ENCODE measurements around the gene MGAT4B.

The MGAT4B gene

DNA sequence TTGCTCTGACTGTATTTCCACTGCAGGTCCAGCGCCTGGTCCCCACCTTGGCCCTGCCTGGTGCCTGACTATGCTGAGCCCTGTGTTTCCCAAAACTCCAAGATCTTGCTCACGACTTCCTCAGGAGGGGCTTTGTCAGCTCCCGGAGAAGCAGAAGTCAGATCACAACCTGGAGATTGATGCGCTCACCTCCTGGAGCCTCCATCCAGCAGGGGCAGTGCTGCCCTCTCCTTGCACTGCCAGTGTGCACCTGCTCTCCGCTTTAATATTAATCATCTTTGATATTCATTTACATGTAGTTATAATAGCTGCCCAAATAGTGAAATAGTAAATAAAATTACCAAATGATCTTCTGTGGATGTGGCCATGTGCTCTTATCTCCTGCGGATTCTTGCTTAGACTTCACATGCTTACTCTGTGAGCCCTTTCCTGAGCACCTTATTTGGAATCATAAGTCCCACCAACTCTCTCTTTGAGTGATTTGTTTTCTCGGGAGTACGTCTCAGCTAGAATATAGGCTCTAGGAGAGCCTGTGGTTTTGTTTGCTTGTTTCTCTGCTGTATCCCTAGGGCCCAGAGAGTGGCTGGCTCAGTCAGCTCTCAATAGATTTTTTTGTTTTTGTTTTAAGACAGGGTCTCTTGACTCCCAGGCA lies 56.7 kb downstream of the MGAT4B start:
- no peak overlapping the region for H3K4me3 ChIP-seq (ENCODE audit: low read length)
- DNase-seq (ENCODE audit: low read depth), result no peak
- TF ChIP-seq, protein P1, sequence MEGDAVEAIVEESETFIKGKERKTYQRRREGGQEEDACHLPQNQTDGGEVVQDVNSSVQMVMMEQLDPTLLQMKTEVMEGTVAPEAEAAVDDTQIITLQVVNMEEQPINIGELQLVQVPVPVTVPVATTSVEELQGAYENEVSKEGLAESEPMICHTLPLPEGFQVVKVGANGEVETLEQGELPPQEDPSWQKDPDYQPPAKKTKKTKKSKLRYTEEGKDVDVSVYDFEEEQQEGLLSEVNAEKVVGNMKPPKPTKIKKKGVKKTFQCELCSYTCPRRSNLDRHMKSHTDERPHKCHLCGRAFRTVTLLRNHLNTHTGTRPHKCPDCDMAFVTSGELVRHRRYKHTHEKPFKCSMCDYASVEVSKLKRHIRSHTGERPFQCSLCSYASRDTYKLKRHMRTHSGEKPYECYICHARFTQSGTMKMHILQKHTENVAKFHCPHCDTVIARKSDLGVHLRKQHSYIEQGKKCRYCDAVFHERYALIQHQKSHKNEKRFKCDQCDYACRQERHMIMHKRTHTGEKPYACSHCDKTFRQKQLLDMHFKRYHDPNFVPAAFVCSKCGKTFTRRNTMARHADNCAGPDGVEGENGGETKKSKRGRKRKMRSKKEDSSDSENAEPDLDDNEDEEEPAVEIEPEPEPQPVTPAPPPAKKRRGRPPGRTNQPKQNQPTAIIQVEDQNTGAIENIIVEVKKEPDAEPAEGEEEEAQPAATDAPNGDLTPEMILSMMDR (conservative IDR thresholded peaks at IDR 0.05; ENCODE audit: low read depth, low read length), result no peak

DNA sequence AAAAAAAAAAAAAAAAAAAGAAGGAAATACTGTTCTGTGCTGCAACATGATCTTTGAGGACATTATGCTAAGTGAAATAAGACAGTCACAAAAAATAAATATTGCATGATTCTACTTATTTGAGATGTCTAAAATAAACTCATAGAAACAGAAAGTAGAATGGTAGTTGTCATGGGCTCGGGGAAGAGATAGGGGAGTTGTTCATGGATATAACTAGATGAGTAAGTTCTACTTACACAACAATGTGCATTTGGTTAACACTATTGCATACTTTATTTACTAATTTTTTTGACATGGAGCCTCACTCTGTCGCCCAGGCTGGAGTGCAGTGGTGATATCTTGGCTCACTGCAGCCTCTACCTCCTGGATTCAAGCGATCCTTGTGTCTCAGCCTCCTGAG lies 58.9 kb downstream of the MGAT4B start:
- TF ChIP-seq, protein P1 (conservative IDR thresholded peaks at IDR 0.05; ENCODE audit: low read depth, low read length), result no peak
- DNase-seq (ENCODE audit: low read depth), result no peak
- H3K4me3 ChIP-seq (ENCODE audit: low read length), result no peak overlapping the region

Data from retinal pigment epithelial cell (primary cell).